ENCODE data around the gene ALG12. TPM values are rescaled to one million over a fixed set of nuclear protein-coding genes. Genes with fewer than 3 reads are reported as not detected.

Gene ALG12
- total RNA-seq, 1 experiment from 2014 or later, result 25.4 TPM

DNA sequence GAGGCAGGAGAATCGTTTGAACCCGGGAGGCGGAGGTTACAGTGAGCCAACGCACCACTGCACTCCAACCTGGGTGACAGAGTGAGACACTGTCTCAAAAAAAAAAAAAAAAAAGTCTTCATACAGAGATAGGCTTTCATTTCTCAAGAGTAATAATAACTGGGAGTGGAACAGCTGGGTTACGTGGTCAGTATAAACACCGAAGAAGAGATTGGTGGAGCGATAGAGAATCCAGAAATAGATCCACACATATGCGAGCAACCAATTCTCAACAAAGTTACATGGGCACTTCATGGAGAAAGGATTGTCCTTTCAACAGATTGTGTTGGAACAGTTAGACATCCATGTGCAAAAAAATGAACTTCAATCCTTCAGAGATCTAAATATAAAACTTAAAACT, 40.0 kb downstream of the ALG12 start:
- TF ChIP-seq, protein P1, sequence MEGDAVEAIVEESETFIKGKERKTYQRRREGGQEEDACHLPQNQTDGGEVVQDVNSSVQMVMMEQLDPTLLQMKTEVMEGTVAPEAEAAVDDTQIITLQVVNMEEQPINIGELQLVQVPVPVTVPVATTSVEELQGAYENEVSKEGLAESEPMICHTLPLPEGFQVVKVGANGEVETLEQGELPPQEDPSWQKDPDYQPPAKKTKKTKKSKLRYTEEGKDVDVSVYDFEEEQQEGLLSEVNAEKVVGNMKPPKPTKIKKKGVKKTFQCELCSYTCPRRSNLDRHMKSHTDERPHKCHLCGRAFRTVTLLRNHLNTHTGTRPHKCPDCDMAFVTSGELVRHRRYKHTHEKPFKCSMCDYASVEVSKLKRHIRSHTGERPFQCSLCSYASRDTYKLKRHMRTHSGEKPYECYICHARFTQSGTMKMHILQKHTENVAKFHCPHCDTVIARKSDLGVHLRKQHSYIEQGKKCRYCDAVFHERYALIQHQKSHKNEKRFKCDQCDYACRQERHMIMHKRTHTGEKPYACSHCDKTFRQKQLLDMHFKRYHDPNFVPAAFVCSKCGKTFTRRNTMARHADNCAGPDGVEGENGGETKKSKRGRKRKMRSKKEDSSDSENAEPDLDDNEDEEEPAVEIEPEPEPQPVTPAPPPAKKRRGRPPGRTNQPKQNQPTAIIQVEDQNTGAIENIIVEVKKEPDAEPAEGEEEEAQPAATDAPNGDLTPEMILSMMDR (IDR thresholded peaks at IDR 0.05; ENCODE audit: unreplicated experiment), result no peak
- intact Hi-C loops (cut with micrococcal nuclease; ENCODE audit: unreplicated experiment), result no loop called here
- DNase-seq, result no peak
- H3K27me3 Mint-ChIP-seq (ENCODE audit: unreplicated experiment), result no peaks in the 10 kb centered on the region
- H3K36me3 Mint-ChIP-seq (ENCODE audit: insufficient read depth, unreplicated experiment), result peaks cover 45% of the 10 kb centered on the region
- H3K9me3 Mint-ChIP-seq (ENCODE audit: low read depth, unreplicated experiment), result no peaks in the 10 kb centered on the region
- CTCF ChIA-PET, result no interaction called here
- BruUV-seq (replicated peaks), result no TSS peak
- H3K4me3 Mint-ChIP-seq (ENCODE audit: low read depth, unreplicated experiment), result no peak overlapping the region
- no peak overlapping the region for H3K27ac Mint-ChIP-seq (ENCODE audit: unreplicated experiment)
- H3K4me1 Mint-ChIP-seq (ENCODE audit: low read depth, unreplicated experiment), result no peaks in the 10 kb centered on the region

DNA sequence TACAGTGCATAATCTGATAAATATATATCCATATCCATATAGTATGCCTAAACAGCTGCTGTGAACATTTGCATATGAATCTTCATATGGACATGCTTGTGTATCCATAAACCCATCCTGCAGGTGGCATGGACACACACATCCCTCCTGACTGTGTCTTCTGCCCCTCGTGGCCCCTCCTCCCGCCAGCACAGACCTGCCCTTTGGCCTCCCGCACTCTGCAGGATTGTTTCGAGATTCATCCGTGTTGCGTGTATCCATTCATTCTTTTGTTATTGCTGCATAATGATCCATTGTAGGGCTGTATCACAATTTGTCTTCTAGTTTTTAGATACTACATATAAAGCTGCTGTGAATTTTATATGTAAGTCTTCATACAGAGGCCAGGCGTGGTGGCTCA, 40.6 kb downstream of the ALG12 start:
- no TSS peak for BruUV-seq (replicated peaks)
- no peaks in the 10 kb centered on the region for H3K27me3 Mint-ChIP-seq (ENCODE audit: unreplicated experiment)
- CTCF ChIA-PET, result no interaction called here
- H3K4me3 Mint-ChIP-seq (ENCODE audit: low read depth, unreplicated experiment), result no peak overlapping the region
- TF ChIP-seq, protein P1 (IDR thresholded peaks at IDR 0.05; ENCODE audit: unreplicated experiment), result no peak
- no peak overlapping the region for H3K27ac Mint-ChIP-seq (ENCODE audit: unreplicated experiment)
- H3K9me3 Mint-ChIP-seq (ENCODE audit: low read depth, unreplicated experiment), result no peaks in the 10 kb centered on the region
- DNase-seq, result no peak
- intact Hi-C loops (cut with micrococcal nuclease; ENCODE audit: unreplicated experiment), result no loop called here
- no peaks in the 10 kb centered on the region for H3K4me1 Mint-ChIP-seq (ENCODE audit: low read depth, unreplicated experiment)
- peaks cover 39% of the 10 kb centered on the region for H3K36me3 Mint-ChIP-seq (ENCODE audit: insufficient read depth, unreplicated experiment)

DNA sequence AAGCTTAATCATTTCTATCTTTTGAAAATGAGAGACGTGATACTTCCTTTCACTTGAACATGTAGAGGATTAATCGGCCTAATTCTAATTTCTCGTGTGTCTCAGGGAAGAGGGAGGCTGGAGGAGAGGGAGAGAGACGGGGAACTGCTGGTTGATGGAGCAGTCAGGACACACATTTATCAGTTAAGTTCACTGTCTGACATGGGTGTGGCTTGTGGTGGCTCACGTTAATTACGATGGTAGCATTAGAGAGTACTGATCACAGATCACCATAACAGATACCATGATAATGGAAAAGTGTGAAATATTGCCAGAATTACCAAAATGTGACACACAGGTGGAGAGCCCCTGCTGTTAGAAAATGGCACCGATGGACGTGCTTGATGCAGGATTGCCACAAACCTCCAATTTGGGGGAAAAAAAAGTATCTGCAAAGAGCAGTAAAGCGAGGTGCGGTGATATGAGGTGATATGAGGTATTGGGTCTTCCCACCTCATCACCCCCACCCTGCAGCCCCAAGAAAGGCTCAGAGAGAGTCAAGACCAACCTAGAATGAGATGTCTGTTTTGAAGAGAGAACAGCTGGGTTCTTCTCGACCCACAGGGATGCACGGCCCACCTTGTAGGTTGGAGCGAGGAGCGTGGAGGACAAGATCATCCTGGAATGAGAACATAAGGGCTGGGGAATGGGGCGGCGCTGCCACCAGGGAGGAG, 44.9 kb downstream of the ALG12 start:
- H3K4me3 Mint-ChIP-seq (ENCODE audit: low read depth, unreplicated experiment), result no peak overlapping the region
- TF ChIP-seq, protein P1 (IDR thresholded peaks at IDR 0.05; ENCODE audit: unreplicated experiment), result no peak
- intact Hi-C loops (cut with micrococcal nuclease; ENCODE audit: unreplicated experiment), result no loop called here
- no peak for DNase-seq
- H3K4me1 Mint-ChIP-seq (ENCODE audit: low read depth, unreplicated experiment), result no peaks in the 10 kb centered on the region
- H3K36me3 Mint-ChIP-seq (ENCODE audit: insufficient read depth, unreplicated experiment), result peaks cover 41% of the 10 kb centered on the region
- H3K27me3 Mint-ChIP-seq (ENCODE audit: unreplicated experiment), result no peaks in the 10 kb centered on the region
- H3K27ac Mint-ChIP-seq (ENCODE audit: unreplicated experiment), result no peak overlapping the region
- no TSS peak for BruUV-seq (replicated peaks)
- CTCF ChIA-PET, result no interaction called here
- peaks cover 8% of the 10 kb centered on the region for H3K9me3 Mint-ChIP-seq (ENCODE audit: low read depth, unreplicated experiment)

DNA sequence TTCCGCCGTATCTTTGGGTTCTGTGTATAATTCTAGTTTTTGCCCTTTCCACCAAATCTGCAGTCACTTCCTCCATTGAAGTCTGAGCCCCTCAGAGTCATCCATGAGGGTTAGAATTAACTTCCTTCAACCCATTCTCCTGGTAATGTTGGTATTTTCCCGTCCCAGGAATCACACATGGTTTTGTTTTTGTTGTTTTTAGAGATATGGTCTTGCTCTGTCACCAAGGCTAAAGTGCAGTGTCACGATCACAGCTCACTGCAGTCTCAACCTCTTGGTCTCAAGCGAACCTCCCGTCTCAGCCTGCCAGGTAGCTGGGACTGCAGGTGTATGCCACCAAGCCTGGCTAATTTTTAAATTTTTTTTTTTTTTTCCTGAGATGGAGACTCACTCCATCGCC, 45.9 kb downstream of the ALG12 start:
- TF ChIP-seq, protein P1 (IDR thresholded peaks at IDR 0.05; ENCODE audit: unreplicated experiment), result no peak
- intact Hi-C loops (cut with micrococcal nuclease; ENCODE audit: unreplicated experiment), result no loop called here
- H3K36me3 Mint-ChIP-seq (ENCODE audit: insufficient read depth, unreplicated experiment), result peaks cover 38% of the 10 kb centered on the region
- CTCF ChIA-PET, result no interaction called here
- H3K4me3 Mint-ChIP-seq (ENCODE audit: low read depth, unreplicated experiment), result no peak overlapping the region
- H3K27me3 Mint-ChIP-seq (ENCODE audit: unreplicated experiment), result no peaks in the 10 kb centered on the region
- BruUV-seq (replicated peaks), result no TSS peak
- H3K27ac Mint-ChIP-seq (ENCODE audit: unreplicated experiment), result no peak overlapping the region
- no peaks in the 10 kb centered on the region for H3K4me1 Mint-ChIP-seq (ENCODE audit: low read depth, unreplicated experiment)
- peaks cover 9% of the 10 kb centered on the region for H3K9me3 Mint-ChIP-seq (ENCODE audit: low read depth, unreplicated experiment)
- DNase-seq, result no peak
